ENCODE results near the gene CCDC93. TPM values are rescaled to one million over a fixed set of nuclear protein-coding genes. Genes with fewer than 3 reads are reported as not detected.

CCDC93 gene
- total RNA-seq, 6 experiments from 2014 or later = 12.5 to 15.9 (median 14.6) TPM

DNA sequence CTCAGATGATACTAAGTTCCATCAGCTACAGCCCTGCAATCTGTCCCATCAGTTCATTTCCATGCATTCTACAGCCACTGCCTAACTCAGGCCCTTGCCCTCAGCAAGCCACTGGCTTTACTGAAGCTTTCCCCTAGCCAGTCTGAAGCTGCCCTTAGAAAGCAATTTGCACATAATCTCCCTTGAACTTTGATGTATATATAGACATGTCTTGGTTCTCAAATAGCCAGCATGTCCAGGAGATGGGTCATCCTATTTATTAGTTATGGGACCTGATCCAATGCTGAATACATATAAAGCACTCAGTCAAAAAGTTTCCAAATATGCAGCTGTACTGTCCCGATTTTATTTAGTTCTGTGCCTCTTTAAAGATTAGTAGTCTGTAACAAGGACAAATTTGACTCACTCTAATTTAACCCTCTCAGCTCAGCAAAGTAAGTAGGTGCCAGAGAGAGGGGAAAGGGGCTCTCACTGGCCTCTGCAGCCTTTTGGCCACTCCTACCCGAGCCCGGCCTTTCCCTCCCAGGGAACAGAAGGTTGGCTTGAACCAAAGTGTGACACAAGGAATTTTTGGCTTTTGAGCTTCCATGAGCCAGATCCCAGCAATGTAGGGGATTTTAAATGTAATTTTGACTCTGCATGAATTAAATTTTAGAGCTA is 70.7 kb downstream of the CCDC93 start:
- peaks cover 0 to 77% (median 36%) of the 10 kb centered on the region in 4 donors for H3K36me3 ChIP-seq
- H3K4me1 ChIP-seq = no peaks in the 10 kb centered on the region
- DNase-seq = no peak
- H3K27ac ChIP-seq = no peak overlapping the region
- no peak overlapping the region for H3K4me3 ChIP-seq
- no peak for TF ChIP-seq CTCF (IDR thresholded peaks at IDR 0.05)
- no peak for TF ChIP-seq POLR2A (IDR thresholded peaks at IDR 0.05)
- WGBS (ENCODE audit: insufficient coverage, low coverage, low lambda C conversion rate, missing lambda C conversion rate) = 94% methylated on average over 3 of the region's 3 CpGs
- ATAC-seq = no peak
- intact Hi-C loops (cut with DNase I) = no loop called here
- no peaks in the 10 kb centered on the region for H3K27me3 ChIP-seq
- no peaks in the 10 kb centered on the region for H3K9me3 ChIP-seq

DNA sequence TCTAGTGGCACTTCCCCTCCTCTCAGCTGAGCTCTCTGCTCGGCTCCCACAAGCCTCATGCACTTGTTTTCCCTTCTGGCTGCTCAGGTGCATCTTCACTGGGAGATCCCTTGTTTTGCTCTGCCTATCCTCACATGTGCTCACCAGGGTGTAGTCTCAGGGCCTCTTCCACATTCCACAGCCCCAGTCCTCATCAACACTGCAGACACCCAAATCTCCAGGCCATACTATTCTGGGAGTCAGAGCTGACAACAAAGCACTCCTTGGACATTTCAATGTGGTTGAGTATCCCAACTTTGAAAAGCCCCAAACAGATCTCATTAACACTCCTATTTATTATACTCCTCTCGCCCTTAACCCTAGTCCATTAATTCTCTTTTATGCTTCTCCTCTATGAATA is 71.3 kb downstream of the CCDC93 start:
- Histone ChIP-seq H3K9me3 (no peaks in the 10 kb centered on the region), H3K27me3 (no peaks in the 10 kb centered on the region), H3K4me3 (no peak overlapping the region), H3K27ac (no peak overlapping the region), H3K36me3 (peaks cover 0 to 73% (median 34%) of the 10 kb centered on the region in 4 donors), H3K4me1 (no peaks in the 10 kb centered on the region)
- ATAC-seq = no peak
- DNase-seq = no peak
- TF ChIP-seq POLR2A (IDR thresholded peaks at IDR 0.05) (no peak), CTCF (IDR thresholded peaks at IDR 0.05) (no peak)
- WGBS (ENCODE audit: insufficient coverage, low coverage, low lambda C conversion rate, missing lambda C conversion rate) = 79% methylated on average over 2 of the region's 2 CpGs
- intact Hi-C loops (cut with DNase I) = no loop called here

- Histone ChIP-seq H3K4me3 (no peak overlapping the region), H3K27me3 (no peaks in the 10 kb centered on the region), H3K4me1 (no peaks in the 10 kb centered on the region), H3K9me3 (no peaks in the 10 kb centered on the region), H3K36me3 (peaks cover 0 to 74% (median 35%) of the 10 kb centered on the region in 4 donors), H3K27ac (no peak overlapping the region)
- WGBS (ENCODE audit: insufficient coverage, low coverage, low lambda C conversion rate, missing lambda C conversion rate) = no CpG with 5 or more reads among the region's 5 CpGs
- intact Hi-C loops (cut with DNase I) = no loop called here
- TF ChIP-seq POLR2A (IDR thresholded peaks at IDR 0.05) (no peak), CTCF (IDR thresholded peaks at IDR 0.05) (no peak)
- DNase-seq (no peak), ATAC-seq (no peak)
Observed at GRCh38 chr2:117941693-117942092, 72.2 kb downstream of the CCDC93 start.

DNA sequence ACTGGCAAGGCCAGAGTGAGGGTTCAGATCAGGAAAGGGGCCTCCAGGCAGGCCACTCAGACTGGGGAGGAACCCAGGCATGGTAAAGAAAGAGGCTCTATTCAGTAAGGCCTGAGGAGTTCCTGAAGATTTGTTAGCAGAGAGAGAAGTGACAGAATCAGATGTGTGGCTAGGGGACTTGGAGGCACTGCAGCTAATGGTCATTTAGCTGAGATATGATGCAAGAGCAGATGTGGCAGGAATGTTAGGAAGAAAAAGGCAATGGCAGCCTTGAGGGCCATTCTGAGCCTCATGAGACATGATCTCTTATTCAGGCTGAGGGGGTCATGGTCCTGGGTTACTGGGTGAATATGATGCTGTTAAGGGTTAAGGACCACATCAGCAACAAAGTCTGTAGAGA is 73.4 kb downstream of the CCDC93 start:
- no peaks in the 10 kb centered on the region for H3K9me3 ChIP-seq
- peaks cover 0 to 74% (median 30%) of the 10 kb centered on the region in 4 donors for H3K36me3 ChIP-seq
- no peak for ATAC-seq
- no peaks in the 10 kb centered on the region for H3K4me1 ChIP-seq
- intact Hi-C loops (cut with DNase I) = no loop called here
- no peaks in the 10 kb centered on the region for H3K27me3 ChIP-seq
- no peak for DNase-seq
- no peak overlapping the region for H3K27ac ChIP-seq
- TF ChIP-seq POLR2A (IDR thresholded peaks at IDR 0.05) (no peak), CTCF (IDR thresholded peaks at IDR 0.05) (no peak)
- H3K4me3 ChIP-seq = no peak overlapping the region

DNA sequence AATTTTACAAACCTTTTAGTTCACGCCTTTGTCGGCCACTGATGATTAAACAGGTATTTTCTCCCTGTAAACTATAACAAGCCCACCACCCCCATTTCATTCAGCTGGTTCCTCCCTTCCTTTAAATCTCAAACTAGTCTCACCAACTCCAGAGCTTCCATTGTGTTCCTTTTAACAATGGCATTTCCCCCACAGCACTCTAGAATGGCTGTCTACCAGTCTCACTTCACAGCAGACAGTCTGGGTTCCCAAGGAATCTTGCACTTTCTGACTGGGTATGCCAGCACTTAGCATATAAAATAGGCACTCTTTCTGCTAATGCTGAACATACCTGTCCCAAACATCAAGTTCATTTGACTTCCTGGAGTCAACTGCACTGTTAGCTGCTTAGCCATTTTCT is 75.3 kb downstream of the CCDC93 start:
- Histone ChIP-seq H3K27me3 (no peaks in the 10 kb centered on the region), H3K4me3 (no peak overlapping the region), H3K4me1 (no peaks in the 10 kb centered on the region), H3K27ac (no peak overlapping the region), H3K36me3 (peaks cover 0 to 72% (median 31%) of the 10 kb centered on the region in 4 donors), H3K9me3 (no peaks in the 10 kb centered on the region)
- no peak for DNase-seq
- TF ChIP-seq CTCF (IDR thresholded peaks at IDR 0.05) (no peak), POLR2A (IDR thresholded peaks at IDR 0.05) (no peak)
- WGBS (ENCODE audit: insufficient coverage, low coverage, low lambda C conversion rate, missing lambda C conversion rate) = 87% methylated on average over 2 of the region's 2 CpGs
- intact Hi-C loops (cut with DNase I) = no loop called here
- ATAC-seq = no peak
